GM23338 (cell line): ENCODE results near the gene SELENOF.

ENCODE experiments used
- CTCF ChIP-seq, 2 experiments: fragments of 200-600 bp in 1 of 2; sonication (generic) in 1 of 2; conservative IDR thresholded peaks; 2 replicates each; pipeline versions ENCODE4 v1.5.1 to v1.6.1; 2016 to 2017; ENCODE audit warnings: antibody characterized with exemption in 2 of 2, low read depth in 2 of 2, mild to moderate bottlenecking in 2 of 2, moderate library complexity in 1 of 2
- EZH2phosphoT487 ChIP-seq: fragments of 200-600 bp; sonication (generic); IDR thresholded peaks from one replicate; pipeline ENCODE4 v1.8.1; 2018; ENCODE audit warnings: antibody characterized with exemption; ENCODE audit not compliant: unreplicated experiment
- POLR2AphosphoS5 ChIP-seq: IDR thresholded peaks from 2 replicates; pipeline ENCODE4 v1.6.1; 2016; ENCODE audit warnings: antibody characterized with exemption, low read depth
- TF ChIP-seq, protein P1 (sequence below): IDR thresholded peaks from one replicate; pipeline ENCODE4 v1.6.1; 2018; ENCODE audit warnings: antibody characterized with exemption; ENCODE audit not compliant: unreplicated experiment
- TF ChIP-seq, protein P2 (sequence below): IDR thresholded peaks from 2 replicates; pipeline ENCODE4 v1.6.1; 2016; ENCODE audit warnings: antibody characterized with exemption

DNA sequence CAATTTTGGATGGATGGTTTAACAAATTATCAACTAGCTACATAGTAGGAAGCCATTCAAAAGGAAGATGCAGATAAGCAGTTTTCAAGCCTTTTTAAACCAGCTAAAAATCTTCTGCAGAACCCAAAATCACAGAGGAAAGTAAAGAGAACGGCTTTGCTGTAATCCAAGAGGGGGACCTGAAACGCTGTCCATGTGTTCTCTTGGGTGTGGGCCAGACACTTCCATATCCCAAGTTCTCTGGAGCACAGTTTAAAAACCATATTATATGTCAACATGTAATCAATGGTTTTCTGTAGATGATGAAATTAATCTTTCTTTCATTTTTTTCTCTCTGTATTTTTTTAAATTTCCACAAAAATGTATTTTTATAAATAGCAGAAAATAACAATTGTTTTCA lies 90.5 kb downstream of the SELENOF start:
- TF ChIP-seq CTCF (conservative IDR thresholded peaks at IDR 0.05; ENCODE audit: low read depth in 2 of 2) (no peak), EZH2phosphoT487 (no peak), POLR2AphosphoS5 (no peak)
- TF ChIP-seq, protein P1, sequence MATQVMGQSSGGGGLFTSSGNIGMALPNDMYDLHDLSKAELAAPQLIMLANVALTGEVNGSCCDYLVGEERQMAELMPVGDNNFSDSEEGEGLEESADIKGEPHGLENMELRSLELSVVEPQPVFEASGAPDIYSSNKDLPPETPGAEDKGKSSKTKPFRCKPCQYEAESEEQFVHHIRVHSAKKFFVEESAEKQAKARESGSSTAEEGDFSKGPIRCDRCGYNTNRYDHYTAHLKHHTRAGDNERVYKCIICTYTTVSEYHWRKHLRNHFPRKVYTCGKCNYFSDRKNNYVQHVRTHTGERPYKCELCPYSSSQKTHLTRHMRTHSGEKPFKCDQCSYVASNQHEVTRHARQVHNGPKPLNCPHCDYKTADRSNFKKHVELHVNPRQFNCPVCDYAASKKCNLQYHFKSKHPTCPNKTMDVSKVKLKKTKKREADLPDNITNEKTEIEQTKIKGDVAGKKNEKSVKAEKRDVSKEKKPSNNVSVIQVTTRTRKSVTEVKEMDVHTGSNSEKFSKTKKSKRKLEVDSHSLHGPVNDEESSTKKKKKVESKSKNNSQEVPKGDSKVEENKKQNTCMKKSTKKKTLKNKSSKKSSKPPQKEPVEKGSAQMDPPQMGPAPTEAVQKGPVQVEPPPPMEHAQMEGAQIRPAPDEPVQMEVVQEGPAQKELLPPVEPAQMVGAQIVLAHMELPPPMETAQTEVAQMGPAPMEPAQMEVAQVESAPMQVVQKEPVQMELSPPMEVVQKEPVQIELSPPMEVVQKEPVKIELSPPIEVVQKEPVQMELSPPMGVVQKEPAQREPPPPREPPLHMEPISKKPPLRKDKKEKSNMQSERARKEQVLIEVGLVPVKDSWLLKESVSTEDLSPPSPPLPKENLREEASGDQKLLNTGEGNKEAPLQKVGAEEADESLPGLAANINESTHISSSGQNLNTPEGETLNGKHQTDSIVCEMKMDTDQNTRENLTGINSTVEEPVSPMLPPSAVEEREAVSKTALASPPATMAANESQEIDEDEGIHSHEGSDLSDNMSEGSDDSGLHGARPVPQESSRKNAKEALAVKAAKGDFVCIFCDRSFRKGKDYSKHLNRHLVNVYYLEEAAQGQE: no peak
- TF ChIP-seq, protein P2, sequence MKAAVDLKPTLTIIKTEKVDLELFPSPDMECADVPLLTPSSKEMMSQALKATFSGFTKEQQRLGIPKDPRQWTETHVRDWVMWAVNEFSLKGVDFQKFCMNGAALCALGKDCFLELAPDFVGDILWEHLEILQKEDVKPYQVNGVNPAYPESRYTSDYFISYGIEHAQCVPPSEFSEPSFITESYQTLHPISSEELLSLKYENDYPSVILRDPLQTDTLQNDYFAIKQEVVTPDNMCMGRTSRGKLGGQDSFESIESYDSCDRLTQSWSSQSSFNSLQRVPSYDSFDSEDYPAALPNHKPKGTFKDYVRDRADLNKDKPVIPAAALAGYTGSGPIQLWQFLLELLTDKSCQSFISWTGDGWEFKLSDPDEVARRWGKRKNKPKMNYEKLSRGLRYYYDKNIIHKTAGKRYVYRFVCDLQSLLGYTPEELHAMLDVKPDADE: no peak
